B cell (primary cell): ENCODE measurements around the gene CTNNBL1. TPM values are rescaled to one million over a fixed set of nuclear protein-coding genes. Genes with fewer than 3 reads are reported as not detected.
"Not testable (repeated sequence)": the region's sequence is repeated elsewhere in the genome, so short reads cannot be mapped to it uniquely, and the experiment has no call there.

Experiments
- ATAC-seq: fragments of 200-7000 bp; cut with Tn5 transposase; one replicate; pipeline ENCODE4 v1.10.0; 2021; ENCODE audit warnings: low read depth, mild to moderate bottlenecking, moderate number of reproducible peaks, moderate library complexity
- CTCF ChIA-PET: fragments of 350-600 bp; sonication (Branson Sonifier 250); formaldehyde crosslinking; loops from one replicate; lab custom pipeline; 2021; ENCODE audit warnings: antibody characterized with exemption, inconsistent platforms; lab: Charles Lee
- POLR2A ChIA-PET: fragments of 350-600 bp; sonication (Branson Sonifier 250); formaldehyde crosslinking; loops from one replicate; lab custom pipeline; 2021; ENCODE audit warnings: antibody characterized with exemption; lab: Charles Lee
- DNase-seq: peaks from one replicate; pipeline ENCODE4 v3.0.0; 2013
- H2AFZ ChIP-seq: 2 replicates; pipeline ENCODE4 v1.6.1; 2012; ENCODE audit warnings: mild to moderate bottlenecking, low read depth, low read length; ENCODE audit not compliant: insufficient read depth, poor library complexity, severe bottlenecking
- H3K27ac ChIP-seq, 2 donors: 1 replicate in 1 of 2; 2 replicates in 1 of 2; pipeline ENCODE4 v1.5.1; 2012 to 2013; ENCODE audit warnings: low read length in 2 of 2, mild to moderate bottlenecking in 2 of 2, moderate library complexity in 1 of 2
- H3K27me3 ChIP-seq, 4 experiments: fragments of 200-600 bp in 1 of 4; sonication (generic) in 1 of 4; replicated peaks in 1 of 4; 1 replicate in 2 of 4; 2 replicates in 2 of 4; pipeline versions ENCODE4 v1.6.1 to v1.7.0; 2013 to 2016; ENCODE audit warnings: low read length in 3 of 4, mild to moderate bottlenecking in 2 of 4, mixed read lengths in 1 of 4, moderate library complexity in 1 of 4; ENCODE audit not compliant: insufficient read depth in 4 of 4, control insufficient read depth in 3 of 4; ENCODE audit errors: control extremely low read depth in 1 of 4
- H3K36me3 ChIP-seq, 2 experiments: replicated peaks in 1 of 2; 1 replicate in 1 of 2; 2 replicates in 1 of 2; pipeline versions ENCODE4 v1.6.1 to v1.7.1; 2013; ENCODE audit warnings: low read length in 1 of 2; ENCODE audit not compliant: insufficient read depth in 2 of 2, control insufficient read depth in 1 of 2; ENCODE audit errors: control extremely low read depth in 1 of 2, extremely low read depth in 1 of 2
- H3K4me1 ChIP-seq, 2 donors: fragments of 200-600 bp in 1 of 2; sonication (generic) in 1 of 2; 1 replicate in 1 of 2; 2 replicates in 1 of 2; pipeline versions ENCODE4 v1.5.1 to v1.6.1; 2013 to 2017; ENCODE audit warnings: low read length in 2 of 2; ENCODE audit not compliant: control insufficient read depth in 2 of 2, insufficient read depth in 2 of 2
- H3K4me2 ChIP-seq: replicated peaks from 2 replicates; pipeline ENCODE3; 2012; ENCODE audit warnings: mild to moderate bottlenecking, low read depth, low read length; ENCODE audit not compliant: poor library complexity, severe bottlenecking
- H3K4me3 ChIP-seq, 5 experiments: fragments of 200-600 bp in 1 of 5; sonication (generic) in 1 of 5; 1 replicate in 3 of 5; 2 replicates in 2 of 5; pipeline versions ENCODE4 v1.5.1 to v1.7.0; 2011 to 2016; ENCODE audit warnings: low read length in 4 of 5, mild to moderate bottlenecking in 4 of 5, low read depth in 2 of 5, control low read depth in 1 of 5, moderate library complexity in 1 of 5; ENCODE audit not compliant: insufficient read depth in 1 of 5; ENCODE audit errors: control extremely low read depth in 1 of 5, extremely low read depth in 1 of 5
- H3K79me2 ChIP-seq: fragments of 200-600 bp; sonication (generic); one replicate; pipeline ENCODE4 v1.6.0; 2016; ENCODE audit warnings: low read length; ENCODE audit not compliant: control insufficient read depth, insufficient read depth
- H3K9ac ChIP-seq: fragments of 200-600 bp; sonication (generic); 2 replicates; pipeline ENCODE4 v1.6.1; 2017; ENCODE audit warnings: mild to moderate bottlenecking, low read length, moderate library complexity
- H3K9me3 ChIP-seq, 3 donors: one replicate each; pipeline versions ENCODE4 v1.6.1 to v1.7.1; 2013; ENCODE audit warnings: low read length in 2 of 3; ENCODE audit not compliant: control insufficient read depth in 2 of 3, insufficient read depth in 1 of 3; ENCODE audit errors: control extremely low read depth in 1 of 3
- H4K20me1 ChIP-seq: 2 replicates; pipeline ENCODE4 v1.6.0; 2012; ENCODE audit warnings: mild to moderate bottlenecking, low read length; ENCODE audit not compliant: insufficient read depth, control insufficient read depth, poor library complexity, severe bottlenecking
- H3K27ac Mint-ChIP-seq: one replicate; pipeline ENCODE4 v1.8.0; 2021; ENCODE audit warnings: mixed read lengths
- H3K27me3 Mint-ChIP-seq: one replicate; pipeline ENCODE4 v1.8.0; 2021; ENCODE audit warnings: mixed read lengths
- H3K4me1 Mint-ChIP-seq: one replicate; pipeline ENCODE4 v1.8.0; 2021; ENCODE audit warnings: mixed read lengths
- H3K4me3 Mint-ChIP-seq: one replicate; pipeline ENCODE4 v1.8.0; 2021; ENCODE audit warnings: mixed read lengths
- H3K9me3 Mint-ChIP-seq: one replicate; pipeline ENCODE4 v1.8.0; 2022; ENCODE audit warnings: mixed read lengths; ENCODE audit not compliant: insufficient read depth
- EZH2 ChIP-seq: IDR thresholded peaks from 2 replicates; pipeline ENCODE4 v1.6.1; 2012; ENCODE audit warnings: borderline replicate concordance, low read depth, mild to moderate bottlenecking, moderate library complexity, low read length; ENCODE audit not compliant: insufficient read depth, poor library complexity, severe bottlenecking
- WGBS: methylation state at CpG from one replicate; pipeline ENCODE4 v1.1.5; 2013; ENCODE audit warnings: missing lambda C conversion rate; ENCODE audit not compliant: insufficient coverage; 5-methylcytosine and 5-hydroxymethylcytosine counted together
- intact Hi-C: fragments of 100-400 bp; cut with micrococcal nuclease; formaldehyde crosslinking; loops from one replicate; pipeline ENCODE4 v1.10.0; 2022
- polyA plus RNA-seq: library from polyadenylated mRNA; depleted of rRNA; stranded (reverse); fragments of >200 nt; gene quantifications from 2 replicates; pipeline ENCODE4 v1.2.3, GENCODE V29; 2012
- total RNA-seq, 2 donors: library from RNA; stranded (reverse); fragments of 120-200 nt in 1 of 2; gene quantifications; 1 replicate in 1 of 2; 2 replicates in 1 of 2; pipeline versions ENCODE4 v1.2.3 to v1.2.4, GENCODE V29; 2013 to 2022
- TF ChIP-seq, protein P1 (sequence below): fragments of 200-600 bp; IDR thresholded peaks from one replicate; pipeline ENCODE4 v1.8.0; 2022; ENCODE audit warnings: antibody characterized with exemption, mild to moderate bottlenecking

Gene CTNNBL1
- total and polyA plus RNA-seq, 2 donors (not counting 1 experiment from before 2014, with no cell fraction given) = 25.3 to 64.7 TPM

DNA sequence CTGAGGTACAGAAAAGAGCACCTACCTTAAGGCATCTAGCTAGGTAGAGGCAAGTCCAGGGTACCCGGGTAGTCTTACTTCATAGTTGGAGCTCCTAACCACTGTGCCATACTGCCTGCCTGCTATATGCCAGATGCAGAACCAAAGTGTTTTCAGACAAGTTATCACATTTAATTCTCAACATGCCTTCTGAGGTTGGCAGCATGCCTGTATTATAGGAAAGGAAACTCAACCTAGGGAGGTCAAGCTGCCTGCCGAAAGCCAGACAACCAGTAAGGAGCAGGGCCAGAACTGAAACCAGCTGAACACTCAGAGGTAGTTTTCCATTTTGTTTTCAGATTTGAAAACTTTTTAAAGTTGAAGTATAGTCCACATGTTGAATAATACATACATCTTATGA is 5.4 kb downstream of the CTNNBL1 start:
- Histone ChIP-seq H3K9ac (no peak overlapping the region), H3K27me3 (no peaks in the 10 kb centered on the region), H3K36me3 (peaks cover 0 to 16% of the 10 kb centered on the region in 2 experiments), H4K20me1 (peaks cover 30% of the 10 kb centered on the region), H3K79me2 (peaks cover 87% of the 10 kb centered on the region), H3K4me3 (no peak overlapping the region), H3K9me3 (no peaks in the 10 kb centered on the region), H3K27ac (no peak overlapping the region), H3K4me1 (peaks cover 20 to 31% of the 10 kb centered on the region in 2 donors), H2AFZ (no peak overlapping the region), H3K4me2 (no peak overlapping the region)
- DNase-seq (no peak), ATAC-seq (no peak)
- WGBS = 93% methylated on average over 2 of the region's 2 CpGs
- ChIA-PET POLR2A (no interaction called here), CTCF (no interaction called here)
- intact Hi-C loops = loop anchor here (10.0 kb wide), 2 partner anchors 174 to 1266 kb away; partner anchors contain the start of genes BLCAP, DHX35 and NNAT
- no peak overlapping the region for H3K4me3 Mint-ChIP-seq
- peaks cover 3% of the 10 kb centered on the region for H3K9me3 Mint-ChIP-seq
- no peaks in the 10 kb centered on the region for H3K27me3 Mint-ChIP-seq
- H3K4me1 Mint-ChIP-seq = peaks cover 40% of the 10 kb centered on the region
- TF ChIP-seq EZH2 = no peak
- TF ChIP-seq, protein P1, sequence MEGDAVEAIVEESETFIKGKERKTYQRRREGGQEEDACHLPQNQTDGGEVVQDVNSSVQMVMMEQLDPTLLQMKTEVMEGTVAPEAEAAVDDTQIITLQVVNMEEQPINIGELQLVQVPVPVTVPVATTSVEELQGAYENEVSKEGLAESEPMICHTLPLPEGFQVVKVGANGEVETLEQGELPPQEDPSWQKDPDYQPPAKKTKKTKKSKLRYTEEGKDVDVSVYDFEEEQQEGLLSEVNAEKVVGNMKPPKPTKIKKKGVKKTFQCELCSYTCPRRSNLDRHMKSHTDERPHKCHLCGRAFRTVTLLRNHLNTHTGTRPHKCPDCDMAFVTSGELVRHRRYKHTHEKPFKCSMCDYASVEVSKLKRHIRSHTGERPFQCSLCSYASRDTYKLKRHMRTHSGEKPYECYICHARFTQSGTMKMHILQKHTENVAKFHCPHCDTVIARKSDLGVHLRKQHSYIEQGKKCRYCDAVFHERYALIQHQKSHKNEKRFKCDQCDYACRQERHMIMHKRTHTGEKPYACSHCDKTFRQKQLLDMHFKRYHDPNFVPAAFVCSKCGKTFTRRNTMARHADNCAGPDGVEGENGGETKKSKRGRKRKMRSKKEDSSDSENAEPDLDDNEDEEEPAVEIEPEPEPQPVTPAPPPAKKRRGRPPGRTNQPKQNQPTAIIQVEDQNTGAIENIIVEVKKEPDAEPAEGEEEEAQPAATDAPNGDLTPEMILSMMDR = no peak
- no peak overlapping the region for H3K27ac Mint-ChIP-seq

DNA sequence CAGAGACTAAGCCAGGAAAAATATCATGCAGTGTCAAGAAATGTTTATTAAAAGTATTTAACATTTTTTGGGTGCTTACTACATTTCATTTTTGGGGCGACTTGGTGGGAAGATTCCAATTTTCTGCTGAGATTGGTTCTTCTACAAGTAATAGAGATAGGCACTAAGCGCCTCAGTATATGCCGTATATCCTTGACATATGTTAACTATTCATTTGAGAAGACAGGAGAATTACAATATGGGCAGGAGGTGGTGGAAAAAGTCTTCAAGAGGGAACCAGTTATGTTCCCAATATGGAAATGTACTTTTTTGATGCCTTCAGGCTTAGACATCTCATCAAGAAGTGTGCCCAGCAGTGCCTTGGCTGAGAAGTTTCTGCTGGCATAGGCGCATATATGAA is 6.5 kb downstream of the CTNNBL1 start:
- DNase-seq (no peak), ATAC-seq (no peak)
- intact Hi-C loops = no loop called here
- H3K9me3 Mint-ChIP-seq = peaks cover 3% of the 10 kb centered on the region
- Histone ChIP-seq H3K27me3 (no peaks in the 10 kb centered on the region), H3K4me2 (no peak overlapping the region), H3K79me2 (peaks cover 87% of the 10 kb centered on the region), H3K36me3 (peaks cover 0 to 17% of the 10 kb centered on the region in 2 experiments), H3K9me3 (no peaks in the 10 kb centered on the region), H3K4me1 (peaks cover 13 to 22% of the 10 kb centered on the region in 2 donors), H4K20me1 (peaks cover 36% of the 10 kb centered on the region), H3K9ac (no peak overlapping the region), H3K27ac (no peak overlapping the region), H2AFZ (no peak overlapping the region), H3K4me3 (no peak overlapping the region)
- ChIA-PET POLR2A (no interaction called here), CTCF (no interaction called here)
- H3K27ac Mint-ChIP-seq = no peak overlapping the region
- H3K4me3 Mint-ChIP-seq = no peak overlapping the region
- peaks cover 34% of the 10 kb centered on the region for H3K4me1 Mint-ChIP-seq
- H3K27me3 Mint-ChIP-seq = no peaks in the 10 kb centered on the region
- no CpG with 5 or more reads among the region's 4 CpGs for WGBS
- TF ChIP-seq, protein P1 = no peak
- no peak for TF ChIP-seq EZH2

DNA sequence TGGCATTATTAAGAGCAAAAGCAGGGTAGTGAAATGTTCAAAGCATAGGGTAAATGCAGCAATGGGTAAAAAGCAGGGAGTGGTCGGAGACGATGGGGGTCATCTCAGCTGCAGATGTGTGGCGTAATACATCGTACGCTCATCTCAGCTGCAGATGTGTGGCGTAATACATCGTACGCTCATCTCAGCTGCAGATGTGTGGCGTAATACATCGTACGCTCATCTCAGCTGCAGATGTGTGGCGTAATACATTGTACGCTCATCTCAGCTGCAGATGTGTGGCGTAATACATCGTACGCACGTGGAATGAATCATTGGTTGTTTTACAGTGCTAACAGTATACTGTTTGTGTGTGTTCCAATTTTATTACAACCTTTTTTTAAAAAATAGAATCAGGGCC is 7.8 kb downstream of the CTNNBL1 start:
- H3K27me3 ChIP-seq, DNase-seq, ATAC-seq, H3K9ac ChIP-seq, H3K4me3 ChIP-seq, intact Hi-C loops, H3K27me3 Mint-ChIP-seq, CTCF ChIA-PET, H3K27ac Mint-ChIP-seq, H3K9me3 ChIP-seq, H3K4me3 Mint-ChIP-seq, H2AFZ ChIP-seq, H3K27ac ChIP-seq, H3K9me3 Mint-ChIP-seq, H3K4me2 ChIP-seq: not testable (repeated sequence)
- POLR2A ChIA-PET = interaction anchor here (0.7 kb wide), 1 partner anchor 393 kb away, joined by 3 read pairs; no protein-coding TSS in a partner anchor
- Histone ChIP-seq H3K79me2 (peaks cover 92% of the 10 kb centered on the region), H4K20me1 (peaks cover 37% of the 10 kb centered on the region), H3K4me1 (peaks cover 9 to 18% of the 10 kb centered on the region in 2 donors), H3K36me3 (peaks cover 0 to 17% of the 10 kb centered on the region in 2 experiments)
- 97% methylated on average over 5 of the region's 17 CpGs for WGBS
- H3K4me1 Mint-ChIP-seq = peaks cover 28% of the 10 kb centered on the region
